NCI-H2081 treated with DMSO at 0.1 percent for 48 hours (cell line): ENCODE results near the gene NPR2.
A peak's percentile ranks its signal among the peaks of the same experiment; 100 is the strongest.

Source experiments
- DNase-seq: peaks from one replicate; lab custom pipeline; 2025; lab: John Stamatoyannopoulos, UW

The NPR2 gene

GRCh38 chr9:35791297-35791921, at the start of gene NPR2:
Gene NPR2, plus strand, starts transcription at chr9:35791591. Its CDS starts 818 bp downstream, at chr9:35792409.
- no peak for DNase-seq

GRCh38 chr9:35741740-35742139, 49.7 kb upstream of the NPR2 start:
- DNase-seq: no peak

- DNase-seq: no peak
Observed at GRCh38 chr9:35743452-35743851, 47.9 kb upstream of the NPR2 start.

- no peak for DNase-seq
Observed at GRCh38 chr9:35743880-35744518, 47.4 kb upstream of the NPR2 start.

- no peak for DNase-seq
Observed at GRCh38 chr9:35745569-35745968, 45.8 kb upstream of the NPR2 start.

- no peak for DNase-seq
Observed at GRCh38 chr9:35746583-35746982, 44.8 kb upstream of the NPR2 start.

GRCh38 chr9:35748242-35748857, 43.0 kb upstream of the NPR2 start:
- no peak for DNase-seq

GRCh38 chr9:35748858-35749514, 42.4 kb upstream of the NPR2 start, which contains the start of the genes GBA2 and RGP1:
Gene GBA2, minus strand, starts transcription at chr9:35749228. Its CDS starts 524 bp downstream, at chr9:35748704.
Gene RGP1, plus strand, starts transcription at chr9:35749287. Its CDS starts 469 bp downstream, at chr9:35749756.
- DNase-seq: no peak

- no peak for DNase-seq
Observed at GRCh38 chr9:35749515-35750255, 41.7 kb upstream of the NPR2 start.

- no peak for DNase-seq
Observed at GRCh38 chr9:35750256-35750531, 41.2 kb upstream of the NPR2 start.

- no peak for DNase-seq
Observed at GRCh38 chr9:35753466-35753865, 37.9 kb upstream of the NPR2 start.

- DNase-seq: no peak
Observed at GRCh38 chr9:35754264-35754663, 37.1 kb upstream of the NPR2 start, which contains the start of gene MSMP. Gene MSMP, minus strand, starts transcription at chr9:35754276. Its CDS starts 147 bp downstream, at chr9:35754129.

GRCh38 chr9:35755071-35755470, 36.3 kb upstream of the NPR2 start:
- DNase-seq: no peak

- DNase-seq: no peak
Observed at GRCh38 chr9:35756275-35757225, 34.8 kb upstream of the NPR2 start.

- peak; percentile 47 for DNase-seq
Observed at GRCh38 chr9:35757226-35757891, 34.0 kb upstream of the NPR2 start.

- no peak for DNase-seq
Observed at GRCh38 chr9:35757892-35758275, 33.5 kb upstream of the NPR2 start.

GRCh38 chr9:35758475-35759050, 32.8 kb upstream of the NPR2 start:
- DNase-seq: no peak

- no peak for DNase-seq
Observed at GRCh38 chr9:35759795-35760194, 31.6 kb upstream of the NPR2 start.

- DNase-seq: peak; percentile 56
Observed at GRCh38 chr9:35760651-35761050, 30.7 kb upstream of the NPR2 start.

- no peak for DNase-seq
Observed at GRCh38 chr9:35763181-35763580, 28.2 kb upstream of the NPR2 start.
